Activated CD8-positive, alpha-beta T cell treated with anti-CD3 and anti-CD28 coated beads for 36 hours (primary cell): ENCODE results near the gene IKBKE. TPM values are rescaled to one million over a fixed set of nuclear protein-coding genes. Genes with fewer than 3 reads are reported as not detected.

Source experiments
- ATAC-seq: fragments of 200-7000 bp; cut with Tn5 transposase; one replicate; pipeline ENCODE4 v1.10.0; 2021; ENCODE audit warnings: mild to moderate bottlenecking, moderate library complexity
- CTCF ChIA-PET: fragments of 350-600 bp; sonication (Branson Sonifier 250); formaldehyde crosslinking; loops from one replicate; lab custom pipeline; 2021; ENCODE audit warnings: antibody characterized with exemption; lab: Charles Lee
- POLR2A ChIA-PET: fragments of 350-600 bp; sonication (Branson Sonifier 250); formaldehyde crosslinking; loops from one replicate; lab custom pipeline; 2021; ENCODE audit warnings: antibody characterized with exemption; lab: Charles Lee
- DNase-seq: peaks from one replicate; pipeline ENCODE4 v3.0.0-alpha.2; 2020
- H3K27ac Mint-ChIP-seq: one replicate; pipeline ENCODE4 v1.8.0; 2021; ENCODE audit warnings: mild to moderate bottlenecking, mixed read lengths
- H3K27me3 Mint-ChIP-seq: one replicate; pipeline ENCODE4 v1.8.0; 2021; ENCODE audit warnings: mixed read lengths
- H3K36me3 Mint-ChIP-seq: one replicate; pipeline ENCODE4 v1.8.0; 2021; ENCODE audit warnings: low read depth, mixed read lengths
- H3K4me1 Mint-ChIP-seq: one replicate; pipeline ENCODE4 v1.8.0; 2021; ENCODE audit warnings: low read depth, mixed read lengths
- H3K4me3 Mint-ChIP-seq: one replicate; pipeline ENCODE4 v1.8.0; 2021; ENCODE audit warnings: mild to moderate bottlenecking, moderate library complexity, mixed read lengths
- H3K9me3 Mint-ChIP-seq: one replicate; pipeline ENCODE4 v1.8.0; 2021; ENCODE audit warnings: mixed read lengths
- intact Hi-C: fragments of 100-400 bp; cut with micrococcal nuclease; formaldehyde crosslinking; loops from one replicate; pipeline ENCODE4 v1.10.0; 2022
- total RNA-seq, 2 experiments: library from RNA; stranded (reverse); gene quantifications; one replicate each; pipeline ENCODE4 v1.2.3, GENCODE V29; 2021
- TF ChIP-seq, protein P1 (sequence below): fragments of 200-600 bp; IDR thresholded peaks from one replicate; pipeline ENCODE4 v1.8.0; 2022; ENCODE audit warnings: antibody characterized with exemption, mild to moderate bottlenecking

The IKBKE gene
- total RNA-seq, 2 experiments from 2014 or later: 14.3 to 14.9 TPM

- POLR2A ChIA-PET: interaction anchor here (0.6 kb wide), 1 partner anchor 66 kb away, joined by 3 read pairs; no protein-coding TSS in a partner anchor
- Mint-ChIP-seq H3K4me3 (no peak overlapping the region), H3K36me3 (no peaks in the 10 kb centered on the region)
Observed at GRCh38 chr1:206513312-206514111, 43.2 kb downstream of the IKBKE start.

GRCh38 chr1:206514813-206515387 is 44.6 kb downstream of the IKBKE start:
- TF ChIP-seq, protein P1, sequence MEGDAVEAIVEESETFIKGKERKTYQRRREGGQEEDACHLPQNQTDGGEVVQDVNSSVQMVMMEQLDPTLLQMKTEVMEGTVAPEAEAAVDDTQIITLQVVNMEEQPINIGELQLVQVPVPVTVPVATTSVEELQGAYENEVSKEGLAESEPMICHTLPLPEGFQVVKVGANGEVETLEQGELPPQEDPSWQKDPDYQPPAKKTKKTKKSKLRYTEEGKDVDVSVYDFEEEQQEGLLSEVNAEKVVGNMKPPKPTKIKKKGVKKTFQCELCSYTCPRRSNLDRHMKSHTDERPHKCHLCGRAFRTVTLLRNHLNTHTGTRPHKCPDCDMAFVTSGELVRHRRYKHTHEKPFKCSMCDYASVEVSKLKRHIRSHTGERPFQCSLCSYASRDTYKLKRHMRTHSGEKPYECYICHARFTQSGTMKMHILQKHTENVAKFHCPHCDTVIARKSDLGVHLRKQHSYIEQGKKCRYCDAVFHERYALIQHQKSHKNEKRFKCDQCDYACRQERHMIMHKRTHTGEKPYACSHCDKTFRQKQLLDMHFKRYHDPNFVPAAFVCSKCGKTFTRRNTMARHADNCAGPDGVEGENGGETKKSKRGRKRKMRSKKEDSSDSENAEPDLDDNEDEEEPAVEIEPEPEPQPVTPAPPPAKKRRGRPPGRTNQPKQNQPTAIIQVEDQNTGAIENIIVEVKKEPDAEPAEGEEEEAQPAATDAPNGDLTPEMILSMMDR: no peak
- DNase-seq: no peak
- H3K4me1 Mint-ChIP-seq: peaks cover 6% of the 10 kb centered on the region
- CTCF ChIA-PET: interaction anchor here (0.9 to 3.9 kb wide), 3 partner anchors 9 to 69 kb away, joined by 3 to 12 read pairs (median 11); partner anchors contain the start of gene RASSF5
- intact Hi-C loops: no loop called here
- H3K9me3 Mint-ChIP-seq: no peaks in the 10 kb centered on the region
- POLR2A ChIA-PET: interaction anchor here (0.7 to 1.7 kb wide), 2 partner anchors 8 to 41 kb away, joined by 3 to 4 read pairs; no protein-coding TSS in a partner anchor
- H3K27me3 Mint-ChIP-seq: peaks cover 6% of the 10 kb centered on the region
- ATAC-seq: no peak
- H3K36me3 Mint-ChIP-seq: no peaks in the 10 kb centered on the region
- H3K4me3 Mint-ChIP-seq: no peak overlapping the region
- H3K27ac Mint-ChIP-seq: no peak overlapping the region

More at GRCh38 chr1:206513312-206514111, 43.2 kb downstream of the IKBKE start:
- intact Hi-C loops: no loop called here
- Mint-ChIP-seq H3K27ac (no peak overlapping the region), H3K9me3 (no peaks in the 10 kb centered on the region), H3K4me1 (peaks cover 12% of the 10 kb centered on the region), H3K27me3 (peaks cover 20% of the 10 kb centered on the region)
- TF ChIP-seq, protein P1: no peak
- DNase-seq: no peak
- ATAC-seq: no peak
- CTCF ChIA-PET: no interaction called here

DNA sequence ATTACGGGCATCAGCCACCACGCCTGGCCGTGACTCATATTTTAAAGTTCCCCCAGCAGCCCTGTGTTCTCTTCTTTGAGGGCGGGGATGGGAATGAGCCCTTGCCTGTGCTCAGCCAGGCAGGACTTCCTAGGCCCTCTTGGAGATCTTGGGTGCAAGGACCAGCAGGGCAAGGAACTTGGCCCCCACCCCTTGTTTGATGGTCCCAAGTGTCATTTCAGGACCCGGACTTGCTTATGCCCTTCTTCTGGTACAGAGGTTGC is 46.4 kb downstream of the IKBKE start:
- H3K4me1 Mint-ChIP-seq: peaks cover 6% of the 10 kb centered on the region
- TF ChIP-seq, protein P1: no peak
- H3K27ac Mint-ChIP-seq: no peak overlapping the region
- DNase-seq: no peak
- POLR2A ChIA-PET: interaction anchor here (0.9 kb wide), 1 partner anchor 12 kb away, joined by 3 read pairs; no protein-coding TSS in a partner anchor
- CTCF ChIA-PET: interaction anchor here (1.6 to 3.9 kb wide), 4 partner anchors 10 to 147 kb away, joined by 5 to 12 read pairs (median 8); partner anchors contain the start of gene RASSF5
- intact Hi-C loops: no loop called here
- no peaks in the 10 kb centered on the region for H3K36me3 Mint-ChIP-seq
- H3K27me3 Mint-ChIP-seq: no peaks in the 10 kb centered on the region
- H3K9me3 Mint-ChIP-seq: no peaks in the 10 kb centered on the region
- no peak for ATAC-seq
- no peak overlapping the region for H3K4me3 Mint-ChIP-seq

DNA sequence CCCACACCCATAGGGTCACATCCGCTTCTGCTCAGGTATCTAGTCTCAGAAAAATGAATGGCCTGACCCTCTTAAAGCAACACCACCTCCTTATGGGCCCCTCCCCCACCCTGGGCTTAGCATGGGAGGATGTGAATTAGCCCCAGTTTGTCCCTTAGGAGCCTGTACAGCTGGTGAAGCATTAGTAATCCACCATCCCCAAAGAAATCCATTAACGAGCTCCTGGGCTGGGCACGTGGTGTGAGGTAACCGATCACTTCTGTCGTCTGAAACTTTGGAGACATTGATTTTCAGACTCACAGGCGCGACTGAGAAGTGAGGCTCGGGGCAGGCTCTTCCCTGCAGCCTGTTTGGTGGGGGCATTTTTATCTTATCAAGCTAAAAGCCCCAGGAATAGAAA is 47.5 kb downstream of the IKBKE start:
- ATAC-seq: no peak
- POLR2A ChIA-PET: interaction anchor here (1.0 to 1.6 kb wide), 2 partner anchors 24 to 75 kb away, joined by 3 read pairs; no protein-coding TSS in a partner anchor

More for the DNA sequence above, 47.5 kb downstream of the IKBKE start:
- Mint-ChIP-seq H3K36me3 (no peaks in the 10 kb centered on the region), H3K27ac (no peak overlapping the region), H3K4me1 (peaks cover 6% of the 10 kb centered on the region), H3K27me3 (no peaks in the 10 kb centered on the region), H3K4me3 (no peak overlapping the region), H3K9me3 (no peaks in the 10 kb centered on the region)
- DNase-seq: no peak
- TF ChIP-seq, protein P1: no peak
- CTCF ChIA-PET: interaction anchor here (1.0 to 3.9 kb wide), 6 partner anchors 11 to 146 kb away, joined by 4 to 11 read pairs (median 6); no protein-coding TSS in a partner anchor
- intact Hi-C loops: no loop called here
